CD4-positive, CD25-positive, alpha-beta regulatory T cell (primary cell): ENCODE measurements around the gene MGP. TPM values are rescaled to one million over a fixed set of nuclear protein-coding genes. Genes with fewer than 3 reads are reported as not detected.
A peak's percentile ranks its signal among the peaks of the same experiment; 100 is the strongest.

Experiments
- ATAC-seq, 2 donors: fragments of 150-1000 bp; cut with Tn5 transposase; one replicate each; pipeline ENCODE4 v1.10.0; 2021; ENCODE audit warnings: low read depth in 2 of 2, moderate number of reproducible peaks in 2 of 2, moderate library complexity in 1 of 2
- DNase-seq, 3 donors: peaks; one replicate each; pipeline versions ENCODE4 v3.0.0 to v3.0.0-alpha.2; 2012 to 2022; ENCODE audit warnings: mixed read lengths in 1 of 3
- H3K27ac ChIP-seq: one replicate; pipeline ENCODE4 v1.7.0; 2013; ENCODE audit warnings: mild to moderate bottlenecking, low read length; ENCODE audit not compliant: insufficient read depth, poor library complexity, severe bottlenecking
- H3K27me3 ChIP-seq: one replicate; pipeline ENCODE4 v1.7.0; 2013; ENCODE audit warnings: low read length; ENCODE audit not compliant: control insufficient read depth, insufficient read depth
- H3K36me3 ChIP-seq: one replicate; pipeline ENCODE4 v1.7.0; 2013; ENCODE audit warnings: mild to moderate bottlenecking, low read length, moderate library complexity; ENCODE audit not compliant: control insufficient read depth, insufficient read depth
- H3K4me1 ChIP-seq: 2 replicates; pipeline ENCODE4 v1.7.0; 2013; ENCODE audit warnings: mild to moderate bottlenecking, low read length; ENCODE audit not compliant: insufficient read depth, control insufficient read depth, poor library complexity, severe bottlenecking
- H3K4me3 ChIP-seq: one replicate; pipeline ENCODE4 v1.7.0; 2013; ENCODE audit warnings: low read depth, mild to moderate bottlenecking, low read length, moderate library complexity
- H3K9me3 ChIP-seq, 2 experiments: 1 replicate in 1 of 2; 2 replicates in 1 of 2; pipeline ENCODE4 v1.7.0; 2013; ENCODE audit warnings: low read length in 2 of 2, mild to moderate bottlenecking in 1 of 2, moderate library complexity in 1 of 2; ENCODE audit not compliant: control insufficient read depth in 2 of 2
- H3K27ac Mint-ChIP-seq, 3 donors: one replicate each; pipeline ENCODE4 v1.8.0; 2020 to 2022; ENCODE audit warnings: mild to moderate bottlenecking in 3 of 3, mixed read lengths in 3 of 3, moderate library complexity in 2 of 3
- H3K27me3 Mint-ChIP-seq: one replicate; pipeline ENCODE4 v1.8.0; 2022; ENCODE audit warnings: mild to moderate bottlenecking, mixed read lengths
- H3K36me3 Mint-ChIP-seq: one replicate; pipeline ENCODE4 v1.8.0; 2020; ENCODE audit warnings: mixed read lengths
- H3K4me1 Mint-ChIP-seq, 4 donors: one replicate each; pipeline ENCODE4 v1.8.0; 2020 to 2022; ENCODE audit warnings: mixed read lengths in 4 of 4, mild to moderate bottlenecking in 1 of 4
- H3K4me3 Mint-ChIP-seq, 4 donors: one replicate each; pipeline ENCODE4 v1.8.0; 2020 to 2022; ENCODE audit warnings: mild to moderate bottlenecking in 4 of 4, mixed read lengths in 4 of 4, moderate library complexity in 3 of 4
- H3K9me3 Mint-ChIP-seq, 7 donors: one replicate each; pipeline ENCODE4 v1.8.0; 2020 to 2022; ENCODE audit warnings: mixed read lengths in 7 of 7, mild to moderate bottlenecking in 3 of 7, moderate library complexity in 2 of 7
- polyA plus RNA-seq, 4 donors: library from polyadenylated mRNA; unstranded; fragments of 300-500 nt; fragmentation: Illumina TruSeq; gene quantifications; one replicate each; pipeline ENCODE4 v1.2.3, GENCODE V29; 2021
- total RNA-seq: library from RNA; stranded (reverse); gene quantifications from one replicate; pipeline ENCODE4 v1.2.3, GENCODE V29; 2022

The MGP gene
- total RNA-seq (2.6 TPM), polyA plus RNA-seq (under 1 TPM in 2 of 4 donors, not detected in 2; 0.59 to 0.64 TPM)

DNA sequence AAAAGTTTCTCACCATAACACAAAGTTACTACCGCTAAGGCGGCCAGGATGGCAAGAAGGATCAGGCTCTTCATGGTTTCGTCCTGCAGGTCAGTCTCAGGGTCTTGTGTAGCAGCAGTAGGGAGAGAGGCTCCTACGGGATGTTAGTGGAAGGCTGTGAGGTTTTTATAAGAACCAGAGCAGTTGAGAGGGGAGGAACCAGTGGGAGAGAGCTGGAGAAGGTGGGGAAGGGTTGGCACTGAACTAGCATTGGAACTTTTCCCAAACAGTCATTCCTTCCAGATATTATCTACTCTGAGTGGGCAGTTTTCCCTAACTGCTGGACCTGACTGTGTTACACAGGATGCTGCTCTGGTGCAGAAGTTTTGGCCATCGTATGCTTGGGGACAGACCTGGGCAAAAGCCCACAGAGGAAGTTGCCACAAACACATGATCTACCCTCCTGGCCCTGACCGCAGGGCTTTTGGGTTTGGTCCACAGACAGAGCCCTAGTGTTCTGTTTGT, at the start of gene MGP:
TSS of gene MGP (minus strand) at position 137 of the 504 bp plus-strand sequence. CDS start at position 74, 63 bp downstream.
- H3K9me3 Mint-ChIP-seq, result no peaks in the 10 kb centered on the region
- peaks cover 3% of the 10 kb centered on the region for H3K36me3 Mint-ChIP-seq
- H3K4me3 ChIP-seq, result peak within 1 kb of the TSS; percentile 46
- ATAC-seq (no peak), DNase-seq (no peak)
- H3K4me3 Mint-ChIP-seq, result peak within 1 kb of the TSS; percentile 4 to 77 (median 63)
- peaks cover 3% of the 10 kb centered on the region for H3K27me3 ChIP-seq
- peaks cover 32% of the 10 kb centered on the region for H3K27me3 Mint-ChIP-seq
- peaks cover 8 to 33% (median 16%) of the 10 kb centered on the region in 4 donors for H3K4me1 Mint-ChIP-seq
- H3K27ac ChIP-seq, result no peak within 1 kb of the TSS
- H3K9me3 ChIP-seq, result no peaks in the 10 kb centered on the region
- peaks cover 13% of the 10 kb centered on the region for H3K4me1 ChIP-seq
- H3K36me3 ChIP-seq, result no peaks in the 10 kb centered on the region
- peak within 1 kb of the TSS; percentile 50 to 75 (median 67) for H3K27ac Mint-ChIP-seq

DNA sequence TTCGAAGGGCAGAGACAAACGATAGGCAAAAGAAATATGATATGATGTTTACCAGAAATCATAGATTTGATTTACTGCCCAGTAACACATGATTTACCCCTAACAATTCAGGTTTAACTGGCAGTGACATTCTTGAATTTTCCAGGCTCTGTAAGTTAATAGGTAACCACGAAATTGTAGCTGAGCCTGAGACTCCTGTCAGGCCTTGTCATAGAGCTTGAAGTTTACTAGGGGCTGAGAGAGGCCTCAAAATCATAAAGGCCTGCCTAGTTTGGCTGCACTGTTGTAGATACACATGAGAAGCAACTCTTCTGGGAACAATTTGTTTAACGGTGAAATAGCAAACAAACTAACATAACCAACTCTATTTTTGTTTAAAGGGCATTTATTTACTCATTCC, 49.4 kb upstream of the MGP start:
- Histone ChIP-seq H3K27ac (no peak overlapping the region), H3K4me1 (peaks cover 30% of the 10 kb centered on the region), H3K27me3 (no peaks in the 10 kb centered on the region), H3K36me3 (peaks cover 74% of the 10 kb centered on the region), H3K9me3 (no peaks in the 10 kb centered on the region), H3K4me3 (no peak overlapping the region)
- H3K4me3 Mint-ChIP-seq, result no peak overlapping the region
- DNase-seq (no peak), ATAC-seq (no peak)
- peak overlapping the region in 2 of 3 donors; percentile 33 to 93 for H3K27ac Mint-ChIP-seq
- H3K4me1 Mint-ChIP-seq, result peaks cover 21 to 52% (median 43%) of the 10 kb centered on the region in 4 donors
- H3K9me3 Mint-ChIP-seq, result peaks cover 0 to 2% (median 0%) of the 10 kb centered on the region in 7 donors
- peaks cover 66% of the 10 kb centered on the region for H3K36me3 Mint-ChIP-seq
- H3K27me3 Mint-ChIP-seq, result no peaks in the 10 kb centered on the region

DNA sequence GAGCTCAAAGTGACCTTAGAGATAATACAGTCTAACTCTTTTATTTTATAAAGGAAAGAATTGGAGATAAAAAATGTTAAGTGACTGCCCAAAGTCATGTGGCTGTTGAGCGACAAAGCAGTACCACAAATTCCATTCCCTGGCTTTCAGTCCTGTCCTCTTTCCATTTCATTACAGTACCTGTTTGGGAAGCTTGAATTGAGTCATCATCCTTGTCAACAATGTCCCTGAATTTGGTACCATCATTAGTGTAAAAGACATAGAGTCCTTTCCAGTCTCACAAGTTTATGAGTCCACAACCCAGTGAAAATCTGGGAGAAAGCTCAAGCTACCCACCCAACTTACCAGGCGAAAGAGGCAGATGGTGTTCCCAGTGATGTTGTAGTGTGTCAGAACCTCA, 48.9 kb upstream of the MGP start:
- H3K27ac ChIP-seq, result no peak overlapping the region
- peak overlapping the region in 1 of 3 donors; percentile 11 for H3K27ac Mint-ChIP-seq
- H3K4me3 ChIP-seq, result no peak overlapping the region
- peaks cover 65% of the 10 kb centered on the region for H3K36me3 Mint-ChIP-seq
- ATAC-seq (no peak), DNase-seq (no peak)
- no peaks in the 10 kb centered on the region for H3K27me3 Mint-ChIP-seq
- H3K27me3 ChIP-seq, result no peaks in the 10 kb centered on the region
- H3K4me1 Mint-ChIP-seq, result peaks cover 16 to 47% (median 38%) of the 10 kb centered on the region in 4 donors
- H3K4me3 Mint-ChIP-seq, result no peak overlapping the region
- H3K4me1 ChIP-seq, result peaks cover 25% of the 10 kb centered on the region
- peaks cover 0 to 2% (median 0%) of the 10 kb centered on the region in 7 donors for H3K9me3 Mint-ChIP-seq
- no peaks in the 10 kb centered on the region for H3K9me3 ChIP-seq
- H3K36me3 ChIP-seq, result peaks cover 75% of the 10 kb centered on the region

DNA sequence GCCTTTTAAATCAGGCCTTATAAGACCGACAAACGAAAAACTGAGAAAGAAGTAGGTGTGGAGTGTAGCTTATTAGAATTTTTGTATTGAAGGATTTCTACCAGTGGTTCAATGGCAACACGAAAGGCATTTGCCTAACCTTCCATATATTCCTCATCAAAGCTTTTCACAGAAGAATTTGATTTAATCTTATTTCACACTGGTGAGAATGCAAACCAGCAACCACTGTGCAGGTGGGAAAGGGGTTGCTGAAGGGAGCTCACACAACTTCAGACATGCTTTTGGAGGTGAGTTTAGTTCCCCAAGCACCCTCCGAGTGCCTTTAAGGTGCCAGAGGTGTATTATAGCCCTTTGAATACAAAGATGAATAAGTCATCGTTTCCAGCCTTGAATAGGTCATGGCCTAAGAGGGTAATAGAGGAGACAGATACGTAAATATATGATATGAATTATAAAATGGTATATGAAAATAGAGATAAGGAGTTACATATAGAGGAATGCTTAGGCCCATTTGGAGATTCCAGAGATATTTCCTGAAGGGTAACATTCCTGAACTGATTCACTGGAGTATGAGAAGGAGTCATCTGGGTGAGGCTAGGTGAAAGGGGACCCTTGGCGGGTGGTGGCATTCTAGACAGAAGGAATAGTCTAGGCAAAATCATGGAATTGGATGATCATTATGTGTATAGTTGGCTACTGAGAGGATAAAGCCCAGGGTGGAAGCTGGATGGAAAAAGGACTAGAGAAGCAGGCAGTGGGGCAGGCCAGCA, 46.3 kb upstream of the MGP start:
- no peak for ATAC-seq
- H3K27me3 Mint-ChIP-seq, result no peaks in the 10 kb centered on the region
- no peak overlapping the region for H3K4me3 ChIP-seq
- H3K9me3 ChIP-seq, result no peaks in the 10 kb centered on the region
- DNase-seq, result no peak
- no peaks in the 10 kb centered on the region for H3K9me3 Mint-ChIP-seq
- no peak overlapping the region for H3K4me3 Mint-ChIP-seq
- peaks cover 89% of the 10 kb centered on the region for H3K36me3 ChIP-seq
- H3K4me1 Mint-ChIP-seq, result peaks cover 16 to 25% (median 22%) of the 10 kb centered on the region in 4 donors
- no peak overlapping the region for H3K27ac ChIP-seq
- peaks cover 1% of the 10 kb centered on the region for H3K4me1 ChIP-seq
- H3K27ac Mint-ChIP-seq, result peak overlapping the region in 1 of 3 donors; percentile 52
- H3K36me3 Mint-ChIP-seq, result peaks cover 65% of the 10 kb centered on the region
- no peaks in the 10 kb centered on the region for H3K27me3 ChIP-seq

DNA sequence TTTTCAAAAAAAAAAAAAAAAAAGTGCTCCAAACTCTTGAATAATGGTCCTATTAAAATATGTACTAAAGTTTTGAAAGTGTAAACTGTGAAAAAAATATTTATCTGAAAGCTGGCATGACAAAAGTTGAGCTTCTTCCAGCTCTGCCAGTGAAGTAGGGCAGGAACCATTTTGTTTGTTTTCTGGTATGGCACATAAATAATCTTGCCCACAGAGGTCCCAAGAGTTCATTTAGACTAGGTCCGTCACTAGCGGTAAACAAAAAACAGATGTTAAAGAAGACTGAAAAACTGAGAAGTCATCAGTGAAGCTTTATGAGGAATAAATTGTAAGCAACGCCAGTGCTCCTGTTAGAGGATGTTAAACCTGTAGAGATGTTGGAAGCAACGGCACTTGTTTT, 45.7 kb upstream of the MGP start:
- H3K4me1 ChIP-seq, result no peaks in the 10 kb centered on the region
- peaks cover 85% of the 10 kb centered on the region for H3K36me3 ChIP-seq
- H3K27me3 Mint-ChIP-seq, result no peaks in the 10 kb centered on the region
- no peak overlapping the region for H3K27ac Mint-ChIP-seq
- no peak for DNase-seq
- H3K4me3 Mint-ChIP-seq, result no peak overlapping the region
- no peaks in the 10 kb centered on the region for H3K27me3 ChIP-seq
- no peak overlapping the region for H3K27ac ChIP-seq
- H3K4me1 Mint-ChIP-seq, result peaks cover 9 to 26% (median 22%) of the 10 kb centered on the region in 4 donors
- no peak for ATAC-seq
- no peak overlapping the region for H3K4me3 ChIP-seq
- peaks cover 65% of the 10 kb centered on the region for H3K36me3 Mint-ChIP-seq
- H3K9me3 Mint-ChIP-seq, result no peaks in the 10 kb centered on the region
- H3K9me3 ChIP-seq, result no peaks in the 10 kb centered on the region

DNA sequence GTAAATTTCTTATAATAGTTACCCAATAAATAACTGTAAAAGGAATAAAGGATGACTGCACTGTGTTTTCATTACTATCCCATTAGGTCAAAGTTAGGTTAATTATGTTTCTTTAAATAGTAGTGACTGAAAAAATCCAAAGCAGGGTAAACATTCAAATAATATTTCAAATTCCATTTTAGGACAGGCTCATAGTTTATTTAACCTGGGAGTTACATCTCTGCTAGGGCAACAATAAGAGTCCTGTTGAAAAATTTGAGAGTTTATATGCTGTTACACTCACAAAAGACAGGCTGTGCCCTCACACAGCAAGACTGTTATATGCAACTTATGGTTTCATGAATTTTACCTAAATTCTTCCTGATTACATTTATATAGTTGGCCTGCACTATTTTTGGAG, 44.6 kb upstream of the MGP start:
- Mint-ChIP-seq H3K4me1 (peaks cover 4 to 25% (median 18%) of the 10 kb centered on the region in 4 donors), H3K4me3 (no peak overlapping the region), H3K9me3 (no peaks in the 10 kb centered on the region), H3K36me3 (peaks cover 59% of the 10 kb centered on the region), H3K27ac (no peak overlapping the region), H3K27me3 (no peaks in the 10 kb centered on the region)
- ATAC-seq (no peak), DNase-seq (no peak)
- no peak overlapping the region for H3K4me3 ChIP-seq
- no peaks in the 10 kb centered on the region for H3K9me3 ChIP-seq
- H3K27me3 ChIP-seq, result no peaks in the 10 kb centered on the region
- peaks cover 84% of the 10 kb centered on the region for H3K36me3 ChIP-seq
- H3K4me1 ChIP-seq, result no peaks in the 10 kb centered on the region
- no peak overlapping the region for H3K27ac ChIP-seq

DNA sequence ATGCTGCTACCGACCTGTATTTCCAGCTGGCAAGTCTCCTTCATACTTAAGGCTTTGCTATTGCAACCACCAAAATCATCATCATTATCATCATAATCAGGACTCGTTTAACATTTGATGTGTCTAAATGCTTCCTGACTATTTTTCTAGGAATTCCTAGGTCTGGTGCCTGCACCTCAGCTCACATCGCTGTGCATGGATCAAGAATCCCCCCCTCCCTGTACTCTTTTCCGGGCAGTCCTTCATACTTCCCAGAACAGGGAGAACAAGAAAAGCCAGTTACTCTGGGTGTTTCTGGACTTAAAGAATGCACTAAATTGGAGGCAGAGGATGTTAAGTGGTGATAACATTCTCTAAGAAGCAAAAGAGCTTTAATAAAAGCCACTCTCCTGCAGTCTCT, 43.3 kb upstream of the MGP start:
- Mint-ChIP-seq H3K27me3 (no peaks in the 10 kb centered on the region), H3K4me3 (no peak overlapping the region), H3K4me1 (peaks cover 4 to 24% (median 18%) of the 10 kb centered on the region in 4 donors), H3K36me3 (peaks cover 58% of the 10 kb centered on the region), H3K27ac (no peak overlapping the region), H3K9me3 (no peaks in the 10 kb centered on the region)
- no peak for DNase-seq
- Histone ChIP-seq H3K36me3 (peaks cover 75% of the 10 kb centered on the region), H3K9me3 (no peaks in the 10 kb centered on the region), H3K4me3 (no peak overlapping the region), H3K27me3 (no peaks in the 10 kb centered on the region), H3K4me1 (no peaks in the 10 kb centered on the region), H3K27ac (no peak overlapping the region)
- no peak for ATAC-seq
